ENCODE data around the gene MOB3B. TPM values are rescaled to one million over a fixed set of nuclear protein-coding genes. Genes with fewer than 3 reads are reported as not detected.

The MOB3B gene
- total RNA-seq, 1 donor from 2014 or later: 14.0 TPM

GRCh38 chr9:27402626-27403025, 127.0 kb downstream of the MOB3B start:
- Mint-ChIP-seq H3K4me1 (peaks cover 10% of the 10 kb centered on the region), H3K27me3 (ENCODE audit: insufficient read depth, low read depth) (peaks cover 4% of the 10 kb centered on the region), H3K27ac (no peak overlapping the region), H3K36me3 (peaks cover 5% of the 10 kb centered on the region), H3K9me3 (peaks cover 8% of the 10 kb centered on the region), H3K4me3 (no peak overlapping the region)
- H3K27ac ChIP-seq: no peak overlapping the region
- H3K4me2 ChIP-seq: no peak overlapping the region
- H3K79me2 ChIP-seq (ENCODE audit: low read depth): peaks cover 17% of the 10 kb centered on the region
- no peak overlapping the region for H3K4me3 ChIP-seq
- H3K9me3 ChIP-seq (ENCODE audit: low read depth): no peaks in the 10 kb centered on the region
- TF ChIP-seq EZH2 (IDR thresholded peaks at IDR 0.05): no peak
- no peak for TF ChIP-seq CTCF (IDR thresholded peaks at IDR 0.05)
- no peak for TF ChIP-seq EZH2phosphoT487 (IDR thresholded peaks at IDR 0.05)
- no peak overlapping the region for H3K9ac ChIP-seq
- H3F3A ChIP-seq (ENCODE audit: low read depth): no peaks in the 10 kb centered on the region
- no peak overlapping the region for H2AFZ ChIP-seq (replicated peaks)
- peaks cover 3% of the 10 kb centered on the region for H3K36me3 ChIP-seq
- peaks cover 7% of the 10 kb centered on the region for H3K4me1 ChIP-seq
- no peaks in the 10 kb centered on the region for H4K20me1 ChIP-seq (ENCODE audit: low read depth)
- peak; percentile 8 for DNase-seq (ENCODE audit: low spot score)
- no peaks in the 10 kb centered on the region for H3K27me3 ChIP-seq

DNA sequence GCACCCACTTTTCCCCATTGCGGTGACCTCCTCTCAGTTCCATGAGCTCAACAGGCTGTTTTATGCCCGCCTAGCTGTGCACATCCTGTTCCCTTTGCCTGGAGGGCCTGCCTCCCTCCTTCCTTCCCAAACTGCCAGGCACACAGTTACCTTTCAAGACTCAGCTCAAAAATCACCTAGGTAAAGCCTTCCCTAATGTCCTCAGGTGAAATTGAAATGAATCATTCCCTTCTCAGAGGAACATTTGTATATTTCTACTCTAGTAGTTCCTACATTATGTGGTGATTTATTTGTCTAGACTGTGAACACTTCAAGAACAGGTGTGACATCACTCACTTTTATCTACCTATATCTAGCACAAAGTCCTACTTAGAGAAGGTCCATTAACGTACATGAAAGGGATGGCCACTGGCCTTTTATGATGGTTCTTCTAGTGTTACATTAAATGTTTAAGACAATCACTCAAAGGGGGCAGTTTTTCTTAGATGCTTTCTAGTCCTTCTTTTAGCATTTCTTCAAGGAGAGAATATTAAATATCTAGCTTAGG, 129.2 kb downstream of the MOB3B start:
- Histone ChIP-seq H3K4me2 (no peak overlapping the region), H2AFZ (replicated peaks) (no peak overlapping the region), H4K20me1 (ENCODE audit: low read depth) (peaks cover 7% of the 10 kb centered on the region), H3K4me1 (peaks cover 16% of the 10 kb centered on the region), H3K36me3 (no peaks in the 10 kb centered on the region), H3K27ac (no peak overlapping the region), H3K9ac (no peak overlapping the region), H3K4me3 (no peak overlapping the region), H3K27me3 (no peaks in the 10 kb centered on the region), H3K79me2 (ENCODE audit: low read depth) (peaks cover 17% of the 10 kb centered on the region), H3K9me3 (ENCODE audit: low read depth) (no peaks in the 10 kb centered on the region), H3F3A (ENCODE audit: low read depth) (peaks cover 19% of the 10 kb centered on the region)
- peaks cover 17% of the 10 kb centered on the region for H3K4me1 Mint-ChIP-seq
- no peak overlapping the region for H3K4me3 Mint-ChIP-seq
- no peak for DNase-seq (ENCODE audit: low spot score)
- H3K36me3 Mint-ChIP-seq: peaks cover under 1% of the 10 kb centered on the region
- no peak overlapping the region for H3K27ac Mint-ChIP-seq
- peaks cover 2% of the 10 kb centered on the region for H3K27me3 Mint-ChIP-seq (ENCODE audit: insufficient read depth, low read depth)
- no peaks in the 10 kb centered on the region for H3K9me3 Mint-ChIP-seq
- no peak for TF ChIP-seq CTCF (IDR thresholded peaks at IDR 0.05)

- Mint-ChIP-seq H3K36me3 (no peaks in the 10 kb centered on the region), H3K4me1 (peaks cover 25% of the 10 kb centered on the region), H3K4me3 (no peak overlapping the region), H3K27ac (no peak overlapping the region), H3K27me3 (ENCODE audit: insufficient read depth, low read depth) (peaks cover 2% of the 10 kb centered on the region), H3K9me3 (no peaks in the 10 kb centered on the region)
- Histone ChIP-seq H3K36me3 (no peaks in the 10 kb centered on the region), H3F3A (ENCODE audit: low read depth) (peaks cover 32% of the 10 kb centered on the region), H3K79me2 (ENCODE audit: low read depth) (peaks cover 14% of the 10 kb centered on the region), H3K9me3 (ENCODE audit: low read depth) (no peaks in the 10 kb centered on the region), H4K20me1 (ENCODE audit: low read depth) (peaks cover 19% of the 10 kb centered on the region), H3K4me3 (no peak overlapping the region), H3K4me2 (no peak overlapping the region), H3K27ac (no peak overlapping the region), H3K9ac (no peak overlapping the region), H3K27me3 (no peaks in the 10 kb centered on the region), H3K4me1 (peaks cover 29% of the 10 kb centered on the region), H2AFZ (replicated peaks) (no peak overlapping the region)
- no peak for TF ChIP-seq CTCF (IDR thresholded peaks at IDR 0.05)
- TF ChIP-seq EZH2phosphoT487 (IDR thresholded peaks at IDR 0.05): no peak
- TF ChIP-seq EZH2 (IDR thresholded peaks at IDR 0.05): no peak
- DNase-seq (ENCODE audit: low spot score): no peak
These were observed 130.5 kb downstream of the MOB3B start for GRCh38 chr9:27398982-27399653.
